IMR-90 (cell line): ENCODE measurements around the gene ZFP36. TPM values are rescaled to one million over a fixed set of nuclear protein-coding genes. Genes with fewer than 3 reads are reported as not detected.

Source experiments
- ATAC-seq: fragments of 200-7000 bp; cut with Tn5 transposase; 2 replicates; pipeline ENCODE4 v1.9.1; 2020; ENCODE audit warnings: low read depth, mild to moderate bottlenecking, moderate library complexity
- BruUV-seq: library from RNA; stranded (reverse); fragments of 400-500 nt; replicated peaks from 2 replicates; lab custom pipeline; 2021; lab: Mats Ljungman, UMichigan
- CTCF ChIA-PET: fragments of 300-600 bp; formaldehyde crosslinking; extraction: SDS; loops from one replicate; lab custom pipeline; 2021; ENCODE audit warnings: antibody characterized with exemption; lab: Yijun Ruan, JAX
- POLR2A ChIA-PET: fragments of 300-600 bp; sonication (Branson Sonifier 250); formaldehyde crosslinking; loops from one replicate; lab custom pipeline; 2022; ENCODE audit warnings: antibody characterized with exemption; ENCODE audit not compliant: unreplicated experiment; lab: Charles Lee
- DNase-seq: peaks from one replicate; pipeline ENCODE4 v3.0.0; 2013
- H2AFZ ChIP-seq: replicated peaks from 2 replicates; pipeline ENCODE3; 2013; ENCODE audit warnings: low read length, mild to moderate bottlenecking; ENCODE audit not compliant: poor library complexity
- H2AK5ac ChIP-seq: 2 replicates; pipeline ENCODE4 v1.6.1; 2013; ENCODE audit warnings: low read depth, low read length, inconsistent platforms
- H2AK9ac ChIP-seq: replicated peaks from 2 replicates; pipeline ENCODE3; 2013; ENCODE audit warnings: mild to moderate bottlenecking, low read depth, low read length, moderate library complexity; ENCODE audit not compliant: poor library complexity
- H2BK120ac ChIP-seq: 2 replicates; pipeline ENCODE4 v1.6.1; 2013; ENCODE audit warnings: low read depth, low read length, inconsistent platforms
- H2BK15ac ChIP-seq: 3 replicates; pipeline ENCODE4 v1.6.1; 2013; ENCODE audit warnings: low read depth, low read length, inconsistent platforms
- H2BK20ac ChIP-seq: 2 replicates; pipeline ENCODE4 v1.6.1; 2013; ENCODE audit warnings: low read depth, mild to moderate bottlenecking, inconsistent platforms, low read length, moderate library complexity
- H2BK5ac ChIP-seq: 2 replicates; pipeline ENCODE4 v1.6.1; 2013; ENCODE audit warnings: mild to moderate bottlenecking, low read depth, low read length, inconsistent platforms; ENCODE audit not compliant: poor library complexity, severe bottlenecking
- H3K14ac ChIP-seq: replicated peaks from 2 replicates; pipeline ENCODE4 v1.6.1; 2013; ENCODE audit warnings: low read depth, low read length, inconsistent platforms
- H3K18ac ChIP-seq: 2 replicates; pipeline ENCODE4 v1.6.1; 2013; ENCODE audit warnings: low read depth, low read length, control low read depth
- H3K23ac ChIP-seq: 2 replicates; pipeline ENCODE4 v1.6.1; 2013; ENCODE audit warnings: low read depth, low read length, inconsistent platforms
- H3K27ac ChIP-seq: 2 replicates; pipeline ENCODE4 v1.5.1; 2013; ENCODE audit warnings: mild to moderate bottlenecking, control low read depth, low read length; ENCODE audit not compliant: insufficient read depth
- H3K27me3 ChIP-seq: 2 replicates; pipeline ENCODE4 v1.6.1; 2013; ENCODE audit warnings: low read length; ENCODE audit not compliant: control insufficient read depth, insufficient read depth
- H3K36me3 ChIP-seq: 2 replicates; pipeline ENCODE4 v1.6.1; 2013; ENCODE audit warnings: low read length, mixed read lengths; ENCODE audit not compliant: control insufficient read depth, insufficient read depth
- H3K4ac ChIP-seq: 2 replicates; pipeline ENCODE4 v1.6.1; 2013; ENCODE audit warnings: low read depth, low read length, inconsistent platforms
- H3K4me1 ChIP-seq: 2 replicates; pipeline ENCODE4 v1.6.1; 2013; ENCODE audit warnings: low read length, mixed read lengths; ENCODE audit not compliant: control insufficient read depth, insufficient read depth
- H3K4me2 ChIP-seq: 2 replicates; pipeline ENCODE4 v1.6.1; 2013; ENCODE audit warnings: low read depth, mild to moderate bottlenecking, control low read depth, low read length, moderate library complexity
- H3K4me3 ChIP-seq: 2 replicates; pipeline ENCODE4 v1.5.1; 2013; ENCODE audit warnings: low read depth, mild to moderate bottlenecking, control low read depth, low read length, moderate library complexity; ENCODE audit not compliant: insufficient read depth
- H3K56ac ChIP-seq: 2 replicates; pipeline ENCODE4 v1.6.1; 2013; ENCODE audit warnings: low read length, inconsistent platforms; ENCODE audit not compliant: insufficient read depth; ENCODE audit errors: extremely low read depth
- H3K79me1 ChIP-seq, 2 experiments: 2 replicates each; pipeline ENCODE4 v1.6.1; 2013; ENCODE audit warnings: low read length in 2 of 2, inconsistent platforms in 1 of 2, low read depth in 1 of 2
- H3K9ac ChIP-seq: 2 replicates; pipeline ENCODE4 v1.6.1; 2013; ENCODE audit warnings: low read depth, low read length, control low read depth
- H3K9me1 ChIP-seq: 2 replicates; pipeline ENCODE4 v1.6.1; 2013; ENCODE audit warnings: low read length, inconsistent platforms; ENCODE audit not compliant: insufficient read depth
- H3K9me3 ChIP-seq: 2 replicates; pipeline ENCODE4 v1.6.1; 2013; ENCODE audit warnings: low read length; ENCODE audit not compliant: control insufficient read depth, insufficient read depth
- H4K20me1 ChIP-seq: 2 replicates; pipeline ENCODE4 v1.6.1; 2013; ENCODE audit warnings: low read length, inconsistent platforms; ENCODE audit not compliant: insufficient read depth
- H4K5ac ChIP-seq: 2 replicates; pipeline ENCODE4 v1.6.1; 2013; ENCODE audit warnings: mild to moderate bottlenecking, low read depth, low read length, control low read depth
- H4K8ac ChIP-seq, 2 experiments: 2 replicates each; pipeline ENCODE4 v1.6.1; 2013; ENCODE audit warnings: low read depth in 2 of 2, low read length in 2 of 2, control low read depth in 1 of 2, inconsistent platforms in 1 of 2
- H4K91ac ChIP-seq: 2 replicates; pipeline ENCODE4 v1.6.1; 2013; ENCODE audit warnings: low read depth, low read length, inconsistent platforms; ENCODE audit not compliant: insufficient read depth
- BHLHE40 ChIP-seq: fragments of 150-350 bp; IDR thresholded peaks from 2 replicates; pipeline ENCODE4 v1.6.1; 2016; ENCODE audit warnings: mild to moderate bottlenecking, low read depth, low read length
- CEBPB ChIP-seq: IDR thresholded peaks from 2 replicates; pipeline ENCODE4 v1.6.1; 2012; ENCODE audit warnings: low read depth, low read length, improper control_type of control experiment
- MAFK ChIP-seq: IDR thresholded peaks from 2 replicates; pipeline ENCODE4 v1.6.1; 2012; ENCODE audit warnings: low read depth, low read length, improper control_type of control experiment
- MAZ ChIP-seq: IDR thresholded peaks from 2 replicates; pipeline ENCODE4 v1.6.1; 2012; ENCODE audit warnings: low read depth, mild to moderate bottlenecking, low read length, improper control_type of control experiment, moderate library complexity, borderline replicate concordance
- MXI1 ChIP-seq: IDR thresholded peaks from 2 replicates; pipeline ENCODE4 v1.6.1; 2012; ENCODE audit warnings: low read depth, mild to moderate bottlenecking, low read length, moderate library complexity, borderline replicate concordance
- NFE2L2 ChIP-seq: fragments of 150-350 bp; IDR thresholded peaks from 2 replicates; pipeline ENCODE4 v1.6.1; 2016; ENCODE audit warnings: low read depth, mild to moderate bottlenecking, low read length
- RCOR1 ChIP-seq: IDR thresholded peaks from 2 replicates; pipeline ENCODE4 v1.6.1; 2012; ENCODE audit warnings: mild to moderate bottlenecking, low read length, improper control_type of control experiment; ENCODE audit not compliant: insufficient replicate concordance
- RFX5 ChIP-seq: IDR thresholded peaks from 2 replicates; pipeline ENCODE4 v1.8.0; 2012; ENCODE audit warnings: low read depth, mild to moderate bottlenecking, low read length, moderate library complexity
- SMC3 ChIP-seq: fragments of 150-350 bp; IDR thresholded peaks from 2 replicates; pipeline ENCODE4 v1.6.1; 2016; ENCODE audit warnings: low read depth, mild to moderate bottlenecking, antibody characterized with exemption, low read length, moderate library complexity
- USF2 ChIP-seq: fragments of 150-350 bp; IDR thresholded peaks from 2 replicates; pipeline ENCODE4 v1.6.1; 2017; ENCODE audit warnings: mild to moderate bottlenecking, antibody characterized with exemption, low read length, low read depth
- WGBS, 2 experiments: methylation state at CpG; one replicate each; pipeline versions ENCODE4 v1.1.5 to v1.1.7; 2013; ENCODE audit warnings: missing lambda C conversion rate in 2 of 2; ENCODE audit not compliant: insufficient read length in 1 of 2; ENCODE audit errors: extremely low coverage in 2 of 2; 5-methylcytosine and 5-hydroxymethylcytosine counted together
- dilution Hi-C: fragments of 300-500 bp; cut with HindIII; formaldehyde crosslinking; loops from one replicate; pipeline ENCODE4 v1.14.3; 2018; ENCODE audit warnings: low sequenced_read_pairs; ENCODE audit not compliant: unreplicated experiment
- in situ Hi-C: fragments of 300-500 bp; cut with MboI; formaldehyde crosslinking; loops from 3 replicates; pipeline ENCODE4 v1.14.3; 2019; ENCODE audit warnings: low sequenced_read_pairs, inconsistent platforms, mixed read lengths
- intact Hi-C: fragments of 100-400 bp; cut with micrococcal nuclease; formaldehyde crosslinking; loops from 2 replicates; pipeline ENCODE4 v1.10.0; 2022
- polyA plus RNA-seq, 3 experiments: library from polyadenylated mRNA; depleted of rRNA; stranded (reverse); fragments of >200 nt; gene quantifications; 2 replicates each; pipeline ENCODE4 v1.2.3, GENCODE V29; 2012; ENCODE audit warnings: low replicate concordance in 1 of 3
- total RNA-seq: library from RNA; depleted of rRNA; stranded (reverse); fragments of >200 nt; gene quantifications from 2 replicates; pipeline ENCODE4 v1.2.3, GENCODE V29; 2012

The ZFP36 gene
- total and polyA plus RNA-seq, 2 of the 4 experiments (the other 2 are of a cell fraction), result 1.4 to 45.0 TPM

- no peak overlapping the region for H3K4me3 ChIP-seq
- BruUV-seq, result no TSS peak
- H2BK20ac ChIP-seq, result no peak overlapping the region
- H4K20me1 ChIP-seq, result peaks cover 43% of the 10 kb centered on the region
- ChIA-PET POLR2A (no interaction called here), CTCF (interaction anchor here (0.6 kb wide), 1 partner anchor 1722 kb away, joined by 4 read pairs; no protein-coding TSS in a partner anchor)
- H3K14ac ChIP-seq, result no peak overlapping the region
- no peak overlapping the region for H2AFZ ChIP-seq
- no peaks in the 10 kb centered on the region for H3K9me3 ChIP-seq
- peaks cover 12% of the 10 kb centered on the region; the same call in 1 of the 2 replicates for H3K9me1 ChIP-seq
- H3K4me1 ChIP-seq, result peaks cover 11% of the 10 kb centered on the region; the same call in 1 of the 2 replicates
- H2AK9ac ChIP-seq, result no peak overlapping the region
- H3K4ac ChIP-seq, result no peak overlapping the region
- in situ Hi-C loops (no loop called here), dilution Hi-C loops (no loop called here), intact Hi-C loops (no loop called here)
- no peak overlapping the region for H2AK5ac ChIP-seq
- no peak overlapping the region for H4K8ac ChIP-seq
- no peak overlapping the region for H3K4me2 ChIP-seq
- no peak overlapping the region for H2BK120ac ChIP-seq
- peaks cover 59% of the 10 kb centered on the region for H3K36me3 ChIP-seq
- TF ChIP-seq MXI1 (no peak), MAZ (no peak), BHLHE40 (no peak), MAFK (no peak), USF2 (no peak), RCOR1 (no peak), CEBPB (no peak), SMC3 (no peak), RFX5 (no peak), NFE2L2 (no peak)
- 100% methylated on average over 1 of the region's 30 CpGs; no CpG with 5 or more reads in 1 of the 2 experiments for WGBS, 2 experiments
- ATAC-seq (no peak), DNase-seq (no peak)
- no peak overlapping the region for H3K18ac ChIP-seq
- H2BK5ac ChIP-seq, result no peak overlapping the region
- H3K27ac ChIP-seq, result no peak overlapping the region
- no peak overlapping the region for H4K5ac ChIP-seq
- H3K23ac ChIP-seq, result no peak overlapping the region
- peaks cover 13 to 73% of the 10 kb centered on the region in 2 experiments for H3K79me1 ChIP-seq
- no peak overlapping the region for H2BK15ac ChIP-seq
- H3K56ac ChIP-seq, result no peak overlapping the region
- H4K91ac ChIP-seq, result no peak overlapping the region
- H3K9ac ChIP-seq, result no peak overlapping the region
- H3K27me3 ChIP-seq, result no peaks in the 10 kb centered on the region
These were observed 11.0 kb downstream of the ZFP36 start for GRCh38 chr19:39417463-39418181.
